Testis (tissue), 2 donors: ENCODE data around the gene ATG16L1.

Experiments used
- POLR2A ChIP-seq: fragments of 450-650 bp; IDR thresholded peaks from one replicate; pipeline ENCODE4 v1.6.1; 2017; ENCODE audit warnings: antibody characterized with exemption, mild to moderate bottlenecking, moderate library complexity
- TF ChIP-seq, protein P1 (sequence below), 3 experiments: fragments of 450-650 bp in 2 of 3; fragments of 200-600 bp in 1 of 3; sonication (generic) in 1 of 3; IDR thresholded peaks; one replicate each; pipeline ENCODE4 v1.5.1; 2016 to 2019; ENCODE audit warnings: antibody characterized with exemption in 3 of 3, mild to moderate bottlenecking in 2 of 3, moderate library complexity in 1 of 3

DNA sequence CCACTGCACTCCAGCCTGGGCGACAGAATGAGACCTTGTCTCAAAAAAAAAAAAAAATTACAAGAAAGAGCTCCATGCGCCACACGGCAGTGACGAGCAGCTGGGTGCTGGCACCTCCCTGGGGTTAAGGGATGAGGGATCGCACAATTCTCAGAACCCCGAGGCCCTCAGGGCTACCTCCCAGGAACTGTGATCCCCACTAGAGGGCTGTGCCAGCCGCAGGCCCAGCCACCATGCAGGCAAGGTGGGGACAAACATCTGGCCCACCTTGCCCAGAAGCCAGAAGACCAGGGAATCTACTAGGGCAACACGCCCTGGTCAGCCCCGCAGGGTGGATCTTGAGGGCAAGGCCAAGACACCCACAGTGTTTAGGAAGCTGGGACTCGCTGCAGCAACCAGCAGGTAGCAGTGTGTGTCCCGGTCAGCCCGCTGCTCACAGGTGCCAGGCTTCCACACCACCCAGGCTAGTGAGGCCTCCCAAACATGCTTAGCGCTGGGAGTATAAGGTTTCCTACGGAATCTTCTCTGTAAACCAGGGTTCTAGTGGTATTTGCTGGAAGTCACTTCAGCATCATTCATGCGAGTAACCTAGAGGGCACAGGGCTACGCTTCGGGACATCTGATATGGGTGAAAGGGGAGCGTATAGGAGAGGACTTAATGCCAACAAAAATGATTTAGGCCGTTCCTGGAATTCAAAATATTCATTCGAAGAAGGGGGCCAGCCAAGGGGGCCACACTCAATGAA lies 62.9 kb downstream of the ATG16L1 start:
- TF ChIP-seq, protein P1, sequence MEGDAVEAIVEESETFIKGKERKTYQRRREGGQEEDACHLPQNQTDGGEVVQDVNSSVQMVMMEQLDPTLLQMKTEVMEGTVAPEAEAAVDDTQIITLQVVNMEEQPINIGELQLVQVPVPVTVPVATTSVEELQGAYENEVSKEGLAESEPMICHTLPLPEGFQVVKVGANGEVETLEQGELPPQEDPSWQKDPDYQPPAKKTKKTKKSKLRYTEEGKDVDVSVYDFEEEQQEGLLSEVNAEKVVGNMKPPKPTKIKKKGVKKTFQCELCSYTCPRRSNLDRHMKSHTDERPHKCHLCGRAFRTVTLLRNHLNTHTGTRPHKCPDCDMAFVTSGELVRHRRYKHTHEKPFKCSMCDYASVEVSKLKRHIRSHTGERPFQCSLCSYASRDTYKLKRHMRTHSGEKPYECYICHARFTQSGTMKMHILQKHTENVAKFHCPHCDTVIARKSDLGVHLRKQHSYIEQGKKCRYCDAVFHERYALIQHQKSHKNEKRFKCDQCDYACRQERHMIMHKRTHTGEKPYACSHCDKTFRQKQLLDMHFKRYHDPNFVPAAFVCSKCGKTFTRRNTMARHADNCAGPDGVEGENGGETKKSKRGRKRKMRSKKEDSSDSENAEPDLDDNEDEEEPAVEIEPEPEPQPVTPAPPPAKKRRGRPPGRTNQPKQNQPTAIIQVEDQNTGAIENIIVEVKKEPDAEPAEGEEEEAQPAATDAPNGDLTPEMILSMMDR (IDR thresholded peaks at IDR 0.05): no peak
- TF ChIP-seq POLR2A: no peak
